Fibroblast of mammary gland (primary cell): ENCODE measurements around the gene KRTAP9-7.

Source experiments
- DNase-seq: peaks from one replicate; pipeline ENCODE4 v3.0.0-alpha.2; 2010; ENCODE audit warnings: low read depth
- H3K4me3 ChIP-seq: 2 replicates; pipeline ENCODE4 v1.5.1; 2011; ENCODE audit warnings: low read depth, mild to moderate bottlenecking, low read length, moderate library complexity; ENCODE audit not compliant: control insufficient read depth
- CTCF ChIP-seq: conservative IDR thresholded peaks from 2 replicates; pipeline ENCODE4 v1.5.1; 2011; ENCODE audit warnings: low read depth, low read length, inconsistent platforms; ENCODE audit not compliant: control insufficient read depth, insufficient read depth

Gene KRTAP9-7

GRCh38 chr17:41302981-41303380 lies 27.5 kb downstream of the KRTAP9-7 start:
- no peak for TF ChIP-seq CTCF
- no peak overlapping the region for H3K4me3 ChIP-seq
- DNase-seq: no peak

- no peak for TF ChIP-seq CTCF
- no peak for DNase-seq
- H3K4me3 ChIP-seq: no peak overlapping the region
Measured at GRCh38 chr17:41304091-41304490, 28.6 kb downstream of the KRTAP9-7 start.

GRCh38 chr17:41307647-41308046 lies 32.1 kb downstream of the KRTAP9-7 start:
- H3K4me3 ChIP-seq: no peak overlapping the region
- TF ChIP-seq CTCF: no peak
- DNase-seq: peak; percentile 28

GRCh38 chr17:41308251-41308917 lies 32.9 kb downstream of the KRTAP9-7 start:
- DNase-seq: no peak
- TF ChIP-seq CTCF: no peak
- no peak overlapping the region for H3K4me3 ChIP-seq

- H3K4me3 ChIP-seq: no peak within 1 kb of the TSS
- DNase-seq: no peak
- TF ChIP-seq CTCF: no peak
Measured at GRCh38 chr17:41308918-41309359, 33.4 kb downstream of the KRTAP9-7 start, which contains the start of gene KRTAP16-1. TSS of gene KRTAP16-1 (minus strand) at chr17:41309309. CDS start at chr17:41309253, 56 bp downstream.

GRCh38 chr17:41311111-41311510 lies 35.6 kb downstream of the KRTAP9-7 start:
- DNase-seq: no peak
- H3K4me3 ChIP-seq: no peak overlapping the region
- TF ChIP-seq CTCF: no peak
